ENCODE results near the gene COIL.

- TF ChIP-seq POLR2A (IDR thresholded peaks at IDR 0.05) (no peak), CTCF (IDR thresholded peaks at IDR 0.05) (no peak)
Measured at GRCh38 chr17:56919717-56920116, 41.1 kb downstream of the COIL start.

Data from esophagus squamous epithelium (tissue), 4 donors.